OCI-LY1 (cell line): ENCODE measurements around the gene F2.

Experiments
- H2AFZ ChIP-seq: fragments of 200-600 bp; sonication (generic), shearing (Covaris generic); 2 replicates; pipeline ENCODE4 v1.6.0; 2014; ENCODE audit warnings: antibody characterized with exemption, mild to moderate bottlenecking, low read length
- H3F3A ChIP-seq: fragments of 200-600 bp; sonication (generic), shearing (Covaris generic); 2 replicates; pipeline ENCODE4 v1.6.0; 2014; ENCODE audit warnings: mild to moderate bottlenecking, antibody characterized with exemption, low read length, moderate library complexity; ENCODE audit not compliant: insufficient read depth
- H3K27ac ChIP-seq: fragments of 200-600 bp; sonication (generic); 2 replicates; pipeline ENCODE4 v1.5.1; 2014; ENCODE audit warnings: low read length, mixed run types, mild to moderate bottlenecking, low read depth; ENCODE audit not compliant: poor library complexity, severe bottlenecking
- H3K27me3 ChIP-seq: fragments of 200-600 bp; sonication (generic); 2 replicates; pipeline ENCODE4 v1.6.0; 2014; ENCODE audit warnings: antibody characterized with exemption, mild to moderate bottlenecking, low read length, moderate library complexity; ENCODE audit not compliant: insufficient read depth
- H3K36me3 ChIP-seq: fragments of 200-600 bp; sonication (generic); 2 replicates; pipeline ENCODE4 v1.6.1; 2014; ENCODE audit warnings: mild to moderate bottlenecking, antibody characterized with exemption, low read length, moderate library complexity, mixed read lengths; ENCODE audit not compliant: insufficient read depth
- H3K4me1 ChIP-seq: fragments of 200-600 bp; sonication (generic); 2 replicates; pipeline ENCODE4 v1.5.1; 2014; ENCODE audit warnings: mild to moderate bottlenecking, low read length, moderate library complexity; ENCODE audit not compliant: insufficient read depth, severe bottlenecking
- H3K4me2 ChIP-seq: fragments of 200-600 bp; sonication (generic), shearing (Covaris generic); 2 replicates; pipeline ENCODE4 v1.6.1; 2014; ENCODE audit warnings: low read length
- H3K4me3 ChIP-seq: fragments of 200-600 bp; sonication (generic); 2 replicates; pipeline ENCODE4 v1.5.1; 2014; ENCODE audit warnings: low read length, low read depth, mild to moderate bottlenecking, mixed read lengths; ENCODE audit not compliant: poor library complexity, severe bottlenecking
- H3K79me2 ChIP-seq: fragments of 200-600 bp; shearing (Covaris generic); 2 replicates; pipeline ENCODE4 v1.6.1; 2016; ENCODE audit warnings: mixed run types, low read length, mixed read lengths; ENCODE audit not compliant: insufficient read depth
- H3K9ac ChIP-seq: fragments of 200-600 bp; sonication (generic), shearing (Covaris generic); 2 replicates; pipeline ENCODE4 v1.6.1; 2014; ENCODE audit warnings: mild to moderate bottlenecking, low read length, mixed read lengths
- H3K9me2 ChIP-seq: fragments of 200-600 bp; sonication (generic), shearing (Covaris generic); 2 replicates; pipeline ENCODE4 v1.6.1; 2014; ENCODE audit warnings: low read depth, mild to moderate bottlenecking, low read length, mixed read lengths
- H3K9me3 ChIP-seq: fragments of 200-600 bp; shearing (Covaris generic); 2 replicates; pipeline ENCODE4 v1.6.1; 2014; ENCODE audit warnings: low read length, mixed read lengths
- H4K20me1 ChIP-seq: fragments of 200-600 bp; sonication (generic), shearing (Covaris generic); 2 replicates; pipeline ENCODE4 v1.6.0; 2016; ENCODE audit warnings: mild to moderate bottlenecking, low read length; ENCODE audit not compliant: insufficient read depth
- CTCF ChIP-seq: fragments of 200-600 bp; sonication (generic), shearing (Covaris generic); IDR thresholded peaks from 2 replicates; pipeline ENCODE4 v1.5.1; 2017; ENCODE audit warnings: mild to moderate bottlenecking, antibody characterized with exemption, low read length, moderate library complexity, mixed read lengths
- EZH2 ChIP-seq: fragments of 200-600 bp; sonication (generic), shearing (Covaris generic); IDR thresholded peaks from 2 replicates; pipeline ENCODE4 v1.8.0; 2017; ENCODE audit warnings: borderline replicate concordance, mixed run types, mild to moderate bottlenecking, antibody characterized with exemption, low read length, moderate library complexity, mixed read lengths

The F2 gene

GRCh38 chr11:46686886-46687795, 31.9 kb upstream of the F2 start:
- Histone ChIP-seq H3K79me2 (no peaks in the 10 kb centered on the region), H3F3A (no peaks in the 10 kb centered on the region), H3K4me1 (no peaks in the 10 kb centered on the region), H2AFZ (no peak overlapping the region), H3K9ac (no peak overlapping the region), H3K27ac (no peak overlapping the region), H3K4me2 (no peak overlapping the region), H3K36me3 (peaks cover 26% of the 10 kb centered on the region; the same call in 1 of the 2 replicates), H4K20me1 (no peaks in the 10 kb centered on the region), H3K4me3 (no peak overlapping the region), H3K9me3 (no peaks in the 10 kb centered on the region), H3K9me2 (no peaks in the 10 kb centered on the region), H3K27me3 (no peaks in the 10 kb centered on the region)
- TF ChIP-seq CTCF = no peak
- no peak for TF ChIP-seq EZH2

GRCh38 chr11:46690702-46691101, 28.3 kb upstream of the F2 start:
- no peak overlapping the region for H3K27ac ChIP-seq
- H3F3A ChIP-seq = no peaks in the 10 kb centered on the region
- H3K36me3 ChIP-seq = peaks cover 48% of the 10 kb centered on the region
- no peaks in the 10 kb centered on the region for H3K9me2 ChIP-seq
- no peaks in the 10 kb centered on the region for H4K20me1 ChIP-seq
- no peaks in the 10 kb centered on the region for H3K9me3 ChIP-seq
- no peak overlapping the region for H3K4me3 ChIP-seq
- H3K27me3 ChIP-seq = no peaks in the 10 kb centered on the region
- H3K4me2 ChIP-seq = no peak overlapping the region
- no peaks in the 10 kb centered on the region for H3K79me2 ChIP-seq
- TF ChIP-seq EZH2 (no peak), CTCF (no peak)
- H3K4me1 ChIP-seq = no peaks in the 10 kb centered on the region
- no peak overlapping the region for H2AFZ ChIP-seq
- no peak overlapping the region for H3K9ac ChIP-seq

GRCh38 chr11:46692450-46692849, 26.6 kb upstream of the F2 start:
- H3K4me2 ChIP-seq = no peak overlapping the region
- H2AFZ ChIP-seq = no peak overlapping the region
- H3K4me3 ChIP-seq = no peak overlapping the region
- no peaks in the 10 kb centered on the region for H4K20me1 ChIP-seq
- no peaks in the 10 kb centered on the region for H3K4me1 ChIP-seq
- no peak overlapping the region for H3K27ac ChIP-seq
- peaks cover 46% of the 10 kb centered on the region for H3K36me3 ChIP-seq
- H3K79me2 ChIP-seq = no peaks in the 10 kb centered on the region
- H3F3A ChIP-seq = no peaks in the 10 kb centered on the region
- H3K9me3 ChIP-seq = no peaks in the 10 kb centered on the region
- no peaks in the 10 kb centered on the region for H3K27me3 ChIP-seq
- H3K9ac ChIP-seq = no peak overlapping the region
- H3K9me2 ChIP-seq = no peaks in the 10 kb centered on the region
- TF ChIP-seq EZH2 = no peak
